Amniotic epithelial cell (primary cell): ENCODE measurements around the gene CADM1.
A peak's percentile ranks its signal among the peaks of the same experiment; 100 is the strongest.

ENCODE experiments used
- DNase-seq: peaks from one replicate; pipeline ENCODE4 v3.0.0-alpha.2; 2010; ENCODE audit warnings: low read depth

CADM1 gene

GRCh38 chr11:115317277-115318185 is 186.7 kb downstream of the CADM1 start:
- no peak for DNase-seq

DNA sequence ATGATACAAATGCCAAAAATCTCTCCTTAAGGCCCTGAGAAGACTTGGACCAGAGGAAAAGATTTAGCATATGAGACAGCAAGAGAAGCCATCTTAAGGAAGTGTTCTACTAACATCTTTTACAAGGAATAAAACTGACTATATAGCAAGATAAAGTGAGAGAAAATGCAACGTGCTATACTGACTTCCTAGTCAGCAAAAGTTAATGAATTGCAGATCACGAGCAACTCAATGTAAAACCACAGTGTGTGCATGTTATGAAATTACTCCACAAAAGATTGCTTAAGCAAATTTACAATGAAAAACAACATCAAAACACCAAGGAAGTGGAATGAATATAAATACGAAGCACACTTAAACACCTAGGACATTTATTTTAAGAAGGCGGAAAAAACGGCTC is 187.5 kb downstream of the CADM1 start:
- DNase-seq, result no peak

GRCh38 chr11:115314330-115314920 is 189.8 kb downstream of the CADM1 start:
- no peak for DNase-seq

DNA sequence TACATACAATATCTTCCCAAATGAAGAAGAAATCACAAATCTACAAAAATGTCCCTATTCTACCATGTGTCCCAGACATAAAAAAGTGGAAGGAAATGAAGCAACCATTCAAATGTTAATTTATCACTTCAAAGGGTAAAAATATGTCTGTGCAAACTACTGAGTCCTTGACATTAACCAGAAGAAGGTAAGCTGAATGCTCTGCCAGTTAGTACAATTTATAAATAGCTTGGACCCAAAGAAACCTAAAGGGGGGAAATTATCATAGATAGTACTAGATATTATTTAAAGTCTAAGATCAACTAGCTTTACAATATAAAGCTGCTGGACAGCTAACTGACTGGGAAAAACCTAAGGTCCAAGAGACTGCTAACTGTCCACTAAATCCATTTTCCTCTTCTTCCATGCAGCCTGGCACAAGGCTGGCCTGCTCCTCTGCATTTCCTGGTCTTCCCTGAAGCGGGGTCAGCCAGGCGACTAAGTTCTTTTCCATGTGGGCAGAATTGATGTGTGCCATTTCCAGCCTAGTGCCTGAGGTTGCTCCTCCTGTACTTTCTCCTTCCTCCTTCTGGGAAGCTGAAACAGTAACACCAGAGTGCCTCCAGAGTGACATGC is 190.9 kb downstream of the CADM1 start:
- DNase-seq, result no peak

DNA sequence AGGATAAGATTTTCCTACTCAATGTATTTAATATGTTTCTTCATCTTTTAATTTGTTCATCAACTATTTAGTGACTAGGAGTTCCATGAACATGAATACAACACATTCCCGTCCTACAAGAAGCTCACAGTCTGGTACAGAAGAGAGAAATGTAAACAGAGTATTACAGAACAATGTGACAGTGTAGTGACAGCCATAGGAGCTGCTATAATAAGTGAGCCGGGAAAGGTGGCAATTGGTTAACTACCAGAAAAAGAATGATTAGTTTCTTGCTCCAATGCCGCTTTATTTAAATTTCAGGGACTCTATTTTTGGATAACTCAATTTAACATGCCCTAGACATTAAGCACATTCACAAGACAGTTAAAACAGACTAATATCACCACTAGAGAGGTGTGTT is 192.3 kb downstream of the CADM1 start:
- no peak for DNase-seq

DNA sequence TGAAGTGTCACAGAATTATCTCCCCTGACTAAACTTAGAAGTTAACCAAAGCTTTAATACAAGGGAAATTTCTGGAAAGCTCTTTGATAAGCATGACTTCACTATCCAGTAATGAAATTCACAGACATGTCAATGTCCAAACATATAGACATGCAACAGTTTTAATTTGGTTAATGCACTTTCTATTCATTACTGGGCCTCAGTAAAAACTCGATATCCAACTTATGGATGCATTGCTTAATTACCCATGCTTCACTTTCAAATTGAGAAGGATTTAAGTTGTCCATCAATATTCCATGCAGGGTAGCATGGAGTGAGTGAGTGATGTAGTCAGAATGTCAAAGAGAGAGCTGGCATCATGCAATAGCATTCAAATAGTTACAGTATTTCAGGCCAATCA is 197.5 kb downstream of the CADM1 start:
- no peak for DNase-seq

DNA sequence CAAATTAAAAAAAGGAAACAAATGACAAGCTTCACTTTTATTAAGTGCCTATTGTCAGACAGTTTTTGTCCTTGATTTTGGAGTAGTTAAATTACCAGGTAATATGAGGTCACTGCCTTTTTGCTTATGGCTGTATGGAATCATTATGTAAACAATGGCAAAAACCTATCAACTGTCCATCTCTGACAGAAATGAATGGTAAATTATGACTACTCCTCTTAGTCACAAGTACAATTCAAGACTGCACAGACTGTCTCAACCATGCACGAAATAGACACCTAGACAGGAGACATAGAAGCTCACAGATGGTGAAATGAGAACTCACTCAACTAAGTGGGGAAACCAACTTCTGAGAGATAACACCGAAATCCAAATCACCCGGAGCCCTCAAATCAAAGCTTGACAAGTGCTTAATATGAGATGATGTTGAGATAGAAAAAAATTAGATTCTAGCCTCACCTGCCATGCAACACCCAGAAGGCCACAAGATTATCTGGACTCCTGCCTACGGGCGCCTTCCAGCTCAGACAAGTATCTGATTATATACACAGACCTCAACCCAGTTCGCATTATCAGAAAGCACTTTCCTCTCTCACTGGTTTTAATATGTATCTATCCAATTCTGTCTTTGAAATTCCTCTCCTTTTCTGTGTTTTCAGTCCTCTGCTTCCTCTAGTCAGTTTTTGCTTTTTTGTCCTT is 199.3 kb downstream of the CADM1 start:
- DNase-seq, result no peak

GRCh38 chr11:115303929-115304531 is 200.2 kb downstream of the CADM1 start:
- DNase-seq, result peak; percentile 45

DNA sequence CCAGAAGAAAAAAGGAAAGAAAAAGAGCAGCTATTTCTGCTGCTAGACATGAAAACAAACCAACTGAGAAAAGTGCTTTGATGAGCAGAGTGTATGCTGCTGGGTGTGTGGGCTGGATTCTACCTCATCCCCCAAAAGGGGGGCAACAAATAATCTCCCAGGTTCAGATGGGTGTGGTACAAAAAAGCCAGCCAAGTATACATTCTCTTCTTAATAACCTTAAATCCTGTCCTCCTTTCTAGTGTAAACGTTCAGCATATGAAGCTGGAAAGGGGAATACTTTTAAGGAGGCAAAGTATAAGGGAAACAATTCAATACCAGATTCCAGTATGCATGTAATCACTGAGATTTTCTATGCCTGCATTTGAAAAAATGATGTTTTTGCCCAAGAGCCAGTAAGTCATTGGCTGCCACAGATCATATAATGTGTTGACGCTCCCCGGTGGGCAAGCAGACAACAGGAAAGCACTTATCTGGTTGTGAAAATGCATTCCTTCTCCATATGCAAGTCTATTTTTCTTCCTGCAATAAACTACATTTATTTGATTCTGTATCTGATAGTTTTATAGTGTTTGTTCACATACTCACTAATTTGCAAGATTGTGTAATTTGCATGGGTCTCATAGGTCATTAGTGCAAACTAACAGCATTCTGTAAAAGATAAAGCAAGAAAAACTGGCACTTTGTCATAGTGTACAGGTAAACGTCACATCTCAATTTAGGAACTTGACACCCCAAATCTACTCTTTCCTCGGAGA is 201.1 kb downstream of the CADM1 start:
- DNase-seq, result no peak

DNA sequence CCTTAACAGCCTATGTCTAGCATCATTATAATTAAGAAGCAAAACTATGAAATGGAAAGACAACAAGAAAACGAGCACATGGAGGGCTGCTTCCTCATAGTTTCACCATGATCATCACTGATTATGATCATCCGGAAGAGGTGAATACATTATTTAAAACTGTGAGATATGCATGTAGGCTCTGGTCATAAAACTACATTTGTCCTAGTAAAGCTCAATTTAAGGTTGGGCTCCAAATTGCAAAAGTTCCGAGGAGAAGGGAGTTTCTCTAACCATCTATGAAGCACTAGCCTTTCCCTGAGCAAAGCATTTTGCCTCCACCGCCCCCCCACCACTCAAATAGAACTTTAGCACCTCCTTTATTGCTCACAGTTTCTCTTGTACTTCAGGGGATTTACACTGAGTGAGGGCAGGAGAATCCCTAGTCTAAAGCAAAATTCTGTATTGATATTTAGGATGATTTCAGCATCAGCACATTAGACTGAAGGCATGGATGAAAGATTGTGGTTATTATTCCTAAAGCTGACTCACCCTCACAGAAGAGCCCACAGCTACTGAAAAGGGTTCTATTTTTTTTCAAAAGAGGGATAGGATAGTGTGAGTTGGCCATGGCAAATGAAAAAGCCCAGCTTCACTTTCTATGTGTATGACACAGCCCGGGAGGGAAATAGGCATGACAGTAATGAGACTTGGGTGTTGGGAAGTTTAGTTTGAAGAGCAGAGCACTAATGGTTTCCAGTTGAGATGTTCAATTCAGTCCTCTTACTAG is 203.4 kb downstream of the CADM1 start:
- no peak for DNase-seq

DNA sequence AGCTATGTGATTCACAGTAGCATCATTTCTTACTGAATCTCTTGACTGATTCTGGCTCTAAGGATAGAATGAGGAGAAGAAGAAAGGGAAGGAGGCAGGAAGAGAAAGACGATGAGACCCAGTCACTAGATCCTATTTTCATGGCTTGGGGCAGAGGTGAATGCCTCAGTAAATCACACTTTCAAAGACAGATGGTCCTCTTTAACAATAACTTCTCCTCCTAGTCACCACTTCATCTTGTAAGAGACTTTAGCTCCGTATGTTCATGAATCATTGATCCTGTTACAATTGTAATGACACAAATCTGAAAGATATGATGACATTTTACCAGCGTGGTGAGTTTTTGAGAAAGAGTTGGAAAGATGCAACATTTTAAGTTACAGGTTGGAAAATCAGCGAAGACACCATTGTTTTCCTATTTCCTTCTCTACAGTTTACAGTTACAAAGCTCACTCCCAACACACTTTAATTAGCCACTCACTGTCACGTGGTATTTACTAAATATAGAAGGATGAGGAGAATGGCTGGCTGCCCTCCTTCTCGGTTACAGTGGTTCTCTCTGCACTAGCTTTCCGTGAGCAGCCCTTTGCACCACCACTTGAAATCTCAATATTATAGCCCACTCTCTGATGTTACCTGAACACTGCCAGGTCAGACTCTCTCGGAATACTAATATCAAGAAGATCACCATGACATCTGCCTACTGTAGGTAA is 205.8 kb downstream of the CADM1 start:
- no peak for DNase-seq

DNA sequence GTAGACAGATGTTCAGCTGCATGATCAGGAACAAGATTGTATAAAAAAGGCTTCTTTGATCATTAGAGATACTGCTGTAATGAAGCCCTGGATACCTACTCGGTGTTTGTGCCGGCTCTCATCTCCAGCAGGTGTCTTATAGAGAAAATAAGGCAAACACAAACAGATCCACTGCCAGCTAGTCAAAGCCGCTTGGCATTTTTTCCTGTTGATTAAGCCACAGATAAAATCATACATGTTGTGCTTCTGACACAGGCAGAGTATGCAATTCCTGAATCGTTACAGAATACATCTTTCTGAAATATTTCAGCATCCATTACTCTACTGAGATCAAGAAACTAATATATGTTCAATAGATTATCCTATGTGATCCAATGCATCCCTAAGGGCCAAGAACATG is 206.9 kb downstream of the CADM1 start:
- no peak for DNase-seq

DNA sequence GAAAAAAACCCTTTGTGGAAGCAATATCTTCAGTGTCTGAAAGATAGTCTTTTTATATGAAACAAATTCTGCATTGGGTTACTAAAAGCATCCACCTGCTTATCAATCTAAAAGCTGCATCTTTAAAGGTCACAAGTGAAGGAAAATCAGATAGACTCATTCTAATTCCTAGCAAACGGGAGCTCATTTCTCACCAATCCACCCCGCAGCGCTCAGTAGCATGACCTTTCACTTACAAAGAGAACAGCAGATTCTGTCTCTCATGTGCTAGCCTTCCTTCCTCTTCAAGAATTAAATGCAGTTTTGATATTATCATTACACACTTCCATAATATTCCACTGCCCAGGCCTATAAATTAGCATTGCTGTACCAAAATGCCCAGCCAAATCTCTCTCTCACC is 212.9 kb downstream of the CADM1 start:
- no peak for DNase-seq

- DNase-seq, result peak; percentile 34
Observed at GRCh38 chr11:115290893-115291292, 213.3 kb downstream of the CADM1 start.

- DNase-seq, result no peak
Observed at GRCh38 chr11:115290479-115290878, 213.7 kb downstream of the CADM1 start.

DNA sequence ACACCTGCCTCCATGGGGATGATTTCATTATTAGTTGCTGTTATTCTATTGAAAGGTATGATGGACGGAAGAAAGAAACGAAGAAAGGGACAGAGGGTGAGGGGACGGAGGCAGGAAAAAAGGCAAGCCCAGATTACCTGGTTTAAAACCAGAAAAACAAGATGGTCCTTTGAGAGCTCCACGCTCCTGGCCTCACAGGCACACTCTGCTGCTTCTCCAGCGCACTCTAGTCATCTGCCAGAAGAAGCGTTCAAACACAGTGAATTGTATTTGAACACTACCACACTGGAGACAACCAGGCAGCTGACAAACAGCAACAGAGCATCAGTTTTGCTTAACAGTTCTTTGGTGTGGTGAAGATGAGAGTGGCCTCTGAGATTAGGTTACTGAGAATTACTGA is 216.9 kb downstream of the CADM1 start:
- DNase-seq, result no peak

DNA sequence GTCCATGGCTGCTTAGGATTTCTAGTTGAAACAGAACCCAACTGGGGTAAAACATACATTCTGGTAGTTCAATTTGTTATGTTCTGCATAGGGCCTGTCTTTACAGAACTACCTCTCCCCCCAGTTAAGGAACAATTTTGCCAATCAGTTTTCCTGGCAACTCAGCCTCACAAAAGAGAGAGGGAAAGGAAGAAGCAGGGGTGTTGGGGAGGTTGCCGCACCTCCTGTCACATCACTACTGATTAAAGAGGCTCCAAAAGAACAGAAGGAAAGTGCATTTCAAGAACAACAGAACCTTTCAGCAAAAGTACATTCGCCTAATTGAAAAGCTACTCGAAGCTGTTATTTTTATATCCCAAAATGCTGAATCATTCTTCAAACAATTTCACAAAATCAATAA is 217.6 kb downstream of the CADM1 start:
- DNase-seq, result no peak

DNA sequence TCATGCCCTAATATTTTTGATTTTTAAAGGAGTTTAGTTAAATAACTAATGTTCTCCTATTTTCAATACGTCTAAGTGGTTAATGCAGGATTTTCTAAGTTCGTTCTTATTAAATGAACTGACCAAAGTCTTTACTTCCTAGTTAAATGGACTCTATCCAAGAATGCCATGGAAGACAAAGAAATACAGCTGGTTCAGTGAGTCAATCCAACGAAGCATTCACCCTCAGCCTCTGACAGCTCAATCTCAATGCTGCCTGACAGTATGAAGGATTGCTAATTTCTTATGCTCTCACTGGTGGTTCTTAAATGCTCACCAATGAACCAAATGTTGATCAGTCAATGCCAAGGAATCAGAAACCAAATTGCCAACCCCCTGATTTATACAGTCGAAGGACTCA is 219.4 kb downstream of the CADM1 start:
- DNase-seq, result no peak

DNA sequence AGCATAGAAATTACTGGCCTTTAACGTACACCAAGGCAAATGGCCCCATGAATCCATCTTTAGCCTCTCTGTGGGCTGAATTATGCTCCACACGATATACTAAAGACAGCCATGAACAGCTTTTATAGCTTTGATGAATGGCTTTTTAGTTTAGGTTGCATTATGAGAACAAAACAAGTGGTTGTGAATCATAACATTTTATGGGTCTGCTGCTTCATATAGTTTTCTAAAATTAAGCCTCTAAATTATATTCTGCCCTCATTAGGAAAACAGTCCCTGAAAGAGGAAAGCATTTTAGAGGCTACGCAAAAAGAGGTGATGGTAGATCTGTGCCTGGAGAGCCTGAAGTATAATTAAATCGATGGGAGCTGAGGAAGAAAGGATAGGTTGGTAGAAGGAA is 221.3 kb downstream of the CADM1 start:
- DNase-seq, result no peak

- no peak for DNase-seq
Observed at GRCh38 chr11:115280775-115281174, 223.4 kb downstream of the CADM1 start.
